OCI-LY7 (cell line): ENCODE results near the gene CXCL11. TPM values are rescaled to one million over a fixed set of nuclear protein-coding genes. Genes with fewer than 3 reads are reported as not detected.
"Not testable (repeated sequence)": the region's sequence is repeated elsewhere in the genome, so short reads cannot be mapped to it uniquely, and the experiment has no call there.

Source experiments
- BruUV-seq: library from RNA; stranded (reverse); fragments of 400-500 nt; replicated peaks from 2 replicates; lab custom pipeline; 2021; lab: Mats Ljungman, UMichigan
- CTCF ChIA-PET: fragments of 300-600 bp; sonication (Branson Sonifier 250); formaldehyde crosslinking; loops from one replicate; lab custom pipeline; 2022; ENCODE audit warnings: antibody characterized with exemption; ENCODE audit not compliant: unreplicated experiment; lab: Charles Lee
- POLR2A ChIA-PET: fragments of 300-600 bp; sonication (Branson Sonifier 250); formaldehyde crosslinking; loops from one replicate; lab custom pipeline; 2022; ENCODE audit warnings: antibody characterized with exemption; lab: Charles Lee
- DNase-seq: peaks from one replicate; pipeline ENCODE4 v3.0.0-alpha.2; 2015; ENCODE audit warnings: low spot score
- H2AFZ ChIP-seq: fragments of 200-600 bp; sonication (generic), shearing (Covaris generic); 2 replicates; pipeline ENCODE4 v1.6.1; 2014; ENCODE audit warnings: mild to moderate bottlenecking, antibody characterized with exemption, low read length, moderate library complexity
- H3K27ac ChIP-seq: fragments of 200-600 bp; sonication (generic); 2 replicates; pipeline ENCODE4 v1.5.1; 2014; ENCODE audit warnings: mixed run types, low read depth, mild to moderate bottlenecking, moderate library complexity, low read length, inconsistent platforms; ENCODE audit not compliant: poor library complexity, severe bottlenecking
- H3K36me3 ChIP-seq: fragments of 200-600 bp; sonication (generic); 2 replicates; pipeline ENCODE4 v1.6.1; 2014; ENCODE audit warnings: mild to moderate bottlenecking, antibody characterized with exemption, low read length, moderate library complexity, mixed read lengths; ENCODE audit not compliant: insufficient read depth
- H3K4me1 ChIP-seq: fragments of 200-600 bp; sonication (generic); 2 replicates; pipeline ENCODE4 v1.5.1; 2014; ENCODE audit warnings: mild to moderate bottlenecking, low read length; ENCODE audit not compliant: insufficient read depth, poor library complexity, severe bottlenecking
- H3K4me2 ChIP-seq: fragments of 200-600 bp; sonication (generic); 2 replicates; pipeline ENCODE4 v1.6.1; 2014; ENCODE audit warnings: mild to moderate bottlenecking, low read length
- H3K4me3 ChIP-seq: fragments of 200-600 bp; sonication (generic); 2 replicates; pipeline ENCODE4 v1.5.1; 2014; ENCODE audit warnings: mild to moderate bottlenecking, low read depth, low read length; ENCODE audit not compliant: poor library complexity, severe bottlenecking
- H3K79me2 ChIP-seq: fragments of 200-600 bp; sonication (generic); 2 replicates; pipeline ENCODE4 v1.6.1; 2016; ENCODE audit warnings: low read depth, mild to moderate bottlenecking, low read length, moderate library complexity, mixed read lengths; ENCODE audit not compliant: insufficient read depth
- H3K9me2 ChIP-seq: fragments of 200-600 bp; sonication (generic); 2 replicates; pipeline ENCODE4 v1.6.1; 2016; ENCODE audit warnings: mild to moderate bottlenecking, low read length, mixed read lengths; ENCODE audit not compliant: insufficient read depth
- H3K9me3 ChIP-seq: fragments of 200-600 bp; sonication (generic); 2 replicates; pipeline ENCODE4 v1.6.1; 2014; ENCODE audit warnings: mild to moderate bottlenecking, mixed run types, low read length, mixed read lengths
- H4K20me1 ChIP-seq: fragments of 200-600 bp; sonication (generic); 2 replicates; pipeline ENCODE4 v1.6.1; 2014; ENCODE audit warnings: mild to moderate bottlenecking, antibody characterized with exemption, low read length, moderate library complexity, mixed read lengths; ENCODE audit not compliant: insufficient read depth
- CTCF ChIP-seq: fragments of 200-600 bp; sonication (generic); conservative IDR thresholded peaks from 2 replicates; pipeline ENCODE4 v1.5.1; 2014; ENCODE audit warnings: mild to moderate bottlenecking, antibody characterized with exemption, low read length, moderate library complexity, mixed read lengths
- EZH2phosphoT487 ChIP-seq: fragments of 200-600 bp; sonication (generic); IDR thresholded peaks from 2 replicates; pipeline ENCODE4 v1.6.1; 2018; ENCODE audit warnings: low read depth, borderline replicate concordance, mild to moderate bottlenecking, mixed run types, antibody characterized with exemption, low read length, moderate library complexity, mixed read lengths
- intact Hi-C: fragments of 100-400 bp; cut with micrococcal nuclease; formaldehyde crosslinking; loops from one replicate; pipeline ENCODE4 v1.10.0; 2022; ENCODE audit not compliant: unreplicated experiment
- total RNA-seq, 2 experiments: library from RNA; depleted of rRNA in 1 of 2; stranded (reverse); fragments of >200 nt in 1 of 2; shearing (Covaris generic) in 1 of 2; gene quantifications; 2 replicates each; pipeline ENCODE4 v1.2.3, GENCODE V29; 2014 to 2022

CXCL11 gene
- total RNA-seq, 2 experiments from 2014 or later, result 0.40 TPM; not detected in 1

GRCh38 chr4:76001700-76002099 is 34.2 kb downstream of the CXCL11 start:
- no peak for DNase-seq
- Histone ChIP-seq H3K4me1 (no peaks in the 10 kb centered on the region), H3K4me2 (no peak overlapping the region), H3K27ac (no peak overlapping the region), H3K79me2 (no peaks in the 10 kb centered on the region), H3K9me3 (no peaks in the 10 kb centered on the region), H3K9me2 (no peaks in the 10 kb centered on the region), H3K36me3 (no peaks in the 10 kb centered on the region), H4K20me1 (no peaks in the 10 kb centered on the region), H2AFZ (no peak overlapping the region), H3K4me3 (no peak overlapping the region)
- no TSS peak for BruUV-seq
- CTCF ChIA-PET, result no interaction called here
- POLR2A ChIA-PET, result no interaction called here
- intact Hi-C loops, result no loop called here
- TF ChIP-seq CTCF, result no peak
- no peak for TF ChIP-seq EZH2phosphoT487

GRCh38 chr4:76000279-76000678 is 35.6 kb downstream of the CXCL11 start:
- TF ChIP-seq EZH2phosphoT487 (no peak), CTCF (no peak)
- DNase-seq, result no peak
- H3K4me3 ChIP-seq, result no peak overlapping the region
- ChIA-PET POLR2A (interaction anchor here (1.0 to 1.2 kb wide), 2 partner anchors 29 to 62 kb away, joined by 3 to 5 read pairs; no protein-coding TSS in a partner anchor), CTCF (no interaction called here)
- no peaks in the 10 kb centered on the region for H3K79me2 ChIP-seq
- no peak overlapping the region for H2AFZ ChIP-seq
- BruUV-seq, result no TSS peak
- H3K9me3 ChIP-seq, result no peaks in the 10 kb centered on the region
- no peaks in the 10 kb centered on the region for H4K20me1 ChIP-seq
- H3K9me2 ChIP-seq, result no peaks in the 10 kb centered on the region
- H3K4me2 ChIP-seq, result no peak overlapping the region
- H3K4me1 ChIP-seq, result no peaks in the 10 kb centered on the region
- intact Hi-C loops, result no loop called here
- H3K27ac ChIP-seq, result no peak overlapping the region
- H3K36me3 ChIP-seq, result no peaks in the 10 kb centered on the region

GRCh38 chr4:75998525-75999147 is 37.2 kb downstream of the CXCL11 start:
- BruUV-seq, H3K9me2 ChIP-seq, intact Hi-C loops, CTCF ChIA-PET, H3K9me3 ChIP-seq, H3K4me2 ChIP-seq, POLR2A ChIA-PET, DNase-seq, H2AFZ ChIP-seq, H3K4me1 ChIP-seq, H3K36me3 ChIP-seq, H4K20me1 ChIP-seq, H3K4me3 ChIP-seq, H3K79me2 ChIP-seq, H3K27ac ChIP-seq: not testable (repeated sequence)
